GM23338 (cell line): ENCODE measurements around the gene CNP. TPM values are rescaled to one million over a fixed set of nuclear protein-coding genes. Genes with fewer than 3 reads are reported as not detected.
"Not testable (repeated sequence)": the region's sequence is repeated elsewhere in the genome, so short reads cannot be mapped to it uniquely, and the experiment has no call there.

ENCODE experiments used
- ATAC-seq: fragments of 200-7000 bp; cut with Tn5 transposase; 3 replicates; pipeline ENCODE4 v1.9.1; 2020
- DNase-seq: peaks from one replicate; pipeline ENCODE4 v3.0.0-alpha.2; 2015; ENCODE audit warnings: low spot score
- H2AFZ ChIP-seq: fragments of 200-600 bp; sonication (generic); 2 replicates; pipeline ENCODE4 v1.8.0; 2016; ENCODE audit warnings: antibody characterized with exemption, mild to moderate bottlenecking, moderate library complexity
- H3F3A ChIP-seq: fragments of 200-600 bp; sonication (generic); replicated peaks from 2 replicates; pipeline ENCODE4 v1.8.0; 2017; ENCODE audit warnings: antibody characterized with exemption, mixed run types, low read depth
- H3K27ac ChIP-seq: fragments of 200-600 bp; sonication (generic); 2 replicates; pipeline ENCODE4 v1.6.1; 2016; ENCODE audit warnings: low read depth
- H3K27me3 ChIP-seq: fragments of 200-600 bp; sonication (generic); 2 replicates; pipeline ENCODE4 v1.8.0; 2016; ENCODE audit warnings: mild to moderate bottlenecking, mixed run types, moderate library complexity; ENCODE audit not compliant: insufficient read depth
- H3K36me3 ChIP-seq: fragments of 200-600 bp; sonication (generic); 2 replicates; pipeline ENCODE4 v1.8.0; 2016; ENCODE audit warnings: mild to moderate bottlenecking; ENCODE audit not compliant: insufficient read depth
- H3K4me1 ChIP-seq: fragments of 200-600 bp; sonication (generic); 2 replicates; pipeline ENCODE4 v1.8.0; 2016; ENCODE audit warnings: mild to moderate bottlenecking, moderate library complexity; ENCODE audit not compliant: insufficient read depth
- H3K4me2 ChIP-seq: fragments of 200-600 bp; sonication (generic); 2 replicates; pipeline ENCODE4 v1.7.1; 2017; ENCODE audit warnings: mixed run types
- H3K4me3 ChIP-seq: fragments of 200-600 bp; sonication (generic); 2 replicates; pipeline ENCODE4 v1.6.1; 2016; ENCODE audit warnings: mixed run types
- H3K79me2 ChIP-seq: fragments of 200-600 bp; sonication (generic); replicated peaks from 2 replicates; pipeline ENCODE4 v1.8.0; 2017; ENCODE audit warnings: mild to moderate bottlenecking; ENCODE audit not compliant: insufficient read depth
- H3K9me2 ChIP-seq: fragments of 200-600 bp; sonication (generic); 2 replicates; pipeline ENCODE4 v1.8.0; 2017; ENCODE audit not compliant: insufficient read depth
- H4K20me1 ChIP-seq: fragments of 200-600 bp; sonication (generic); replicated peaks from 2 replicates; pipeline ENCODE4 v1.8.0; 2017; ENCODE audit warnings: mild to moderate bottlenecking; ENCODE audit not compliant: insufficient read depth
- H3K27ac Mint-ChIP-seq: 2 replicates; pipeline ENCODE4 v1.8.0; 2020; ENCODE audit warnings: inconsistent platforms, mild to moderate bottlenecking, moderate library complexity, mixed read lengths
- H3K27me3 Mint-ChIP-seq: 3 replicates; pipeline ENCODE4 v1.8.0; 2022; ENCODE audit warnings: low read depth, mild to moderate bottlenecking, moderate library complexity, mixed read lengths, inconsistent platforms; ENCODE audit not compliant: insufficient read depth, poor library complexity
- H3K36me3 Mint-ChIP-seq: 3 replicates; pipeline ENCODE4 v1.8.0; 2021; ENCODE audit warnings: low read depth, mild to moderate bottlenecking, inconsistent platforms, moderate library complexity, mixed read lengths
- H3K4me1 Mint-ChIP-seq: 3 replicates; pipeline ENCODE4 v1.8.0; 2020; ENCODE audit warnings: mild to moderate bottlenecking, inconsistent platforms, mixed read lengths
- H3K4me3 Mint-ChIP-seq: 3 replicates; pipeline ENCODE4 v1.8.0; 2021; ENCODE audit warnings: moderate library complexity, mild to moderate bottlenecking, inconsistent platforms, mixed read lengths
- H3K9me3 Mint-ChIP-seq: 3 replicates; pipeline ENCODE4 v1.8.0; 2020; ENCODE audit warnings: moderate library complexity, mild to moderate bottlenecking, inconsistent platforms, mixed read lengths
- CTCF ChIP-seq, 2 experiments: fragments of 200-600 bp in 1 of 2; sonication (generic) in 1 of 2; conservative IDR thresholded peaks; 2 replicates each; pipeline versions ENCODE4 v1.5.1 to v1.6.1; 2016 to 2017; ENCODE audit warnings: antibody characterized with exemption in 2 of 2, low read depth in 2 of 2, mild to moderate bottlenecking in 2 of 2, moderate library complexity in 1 of 2
- EZH2 ChIP-seq: fragments of 200-600 bp; sonication (generic); IDR thresholded peaks from one replicate; pipeline ENCODE4 v1.8.0; 2017; ENCODE audit warnings: antibody characterized with exemption, mild to moderate bottlenecking, low read depth; ENCODE audit not compliant: unreplicated experiment
- NANOG ChIP-seq: IDR thresholded peaks from 2 replicates; pipeline ENCODE4 v1.6.1; 2016; ENCODE audit warnings: antibody characterized with exemption, borderline replicate concordance
- POLR2AphosphoS5 ChIP-seq: IDR thresholded peaks from 2 replicates; pipeline ENCODE4 v1.6.1; 2016; ENCODE audit warnings: antibody characterized with exemption, low read depth
- STAT1 ChIP-seq: IDR thresholded peaks from one replicate; pipeline ENCODE4 v1.6.1; 2016; ENCODE audit warnings: antibody characterized with exemption; ENCODE audit not compliant: unreplicated experiment
- ZNF114 ChIP-seq: fragments of 250-450 bp; sonication (Bioruptor Pico); IDR thresholded peaks from 2 replicates; pipeline ENCODE4 v1.5.0; 2020; ENCODE audit warnings: mild to moderate bottlenecking, moderate library complexity
- ZNF462 ChIP-seq: fragments of 250-450 bp; sonication (Bioruptor Pico); IDR thresholded peaks from 2 replicates; pipeline ENCODE4 v1.5.0; 2020; ENCODE audit warnings: mild to moderate bottlenecking, moderate library complexity
- polyA plus RNA-seq: library from polyadenylated mRNA; unstranded; fragments of >200 nt; fragmentation: Nextera tagmentation; extraction: Ambion mirVana; gene quantifications from 2 replicates; pipeline ENCODE4 v1.2.1, GENCODE V29; 2016
- total RNA-seq: library from RNA; depleted of rRNA; stranded (reverse); fragments of >200 nt; shearing (Covaris generic); gene quantifications from 2 replicates; pipeline ENCODE4 v1.2.3, GENCODE V29; 2014

The CNP gene
- total and polyA plus RNA-seq, 2 experiments from 2014 or later = 30.8 to 47.8 TPM

GRCh38 chr17:42005166-42005565, 38.6 kb downstream of the CNP start (continued):
- no peak for TF ChIP-seq ZNF462 (CRISPR knock-in tag)
- no peak for TF ChIP-seq NANOG
- TF ChIP-seq ZNF114 = no peak
- TF ChIP-seq EZH2 = no peak
- TF ChIP-seq POLR2AphosphoS5 = no peak
- no peak for TF ChIP-seq STAT1

- Histone ChIP-seq H3K79me2 (peaks cover 97% of the 10 kb centered on the region), H3K4me1 (peaks cover 31% of the 10 kb centered on the region), H3K9me2 (no peaks in the 10 kb centered on the region), H3K36me3 (no peaks in the 10 kb centered on the region), H3K27ac (peak overlapping the region; percentile 42; the same call in 1 of the 2 replicates), H3K4me3 (no peak overlapping the region), H4K20me1 (peaks cover 7% of the 10 kb centered on the region), H2AFZ (no peak overlapping the region), H3K4me2 (no peak overlapping the region), H3K27me3 (no peaks in the 10 kb centered on the region), H3F3A (peaks cover 4% of the 10 kb centered on the region; the same call in 1 of the 2 replicates)
- peak; percentile 32 for DNase-seq
- peaks cover 36% of the 10 kb centered on the region for H3K4me1 Mint-ChIP-seq
- TF ChIP-seq CTCF (conservative IDR thresholded peaks at IDR 0.05; ENCODE audit: low read depth in 2 of 2) = peak; percentile 22 to 38; a peak in 3 of 4 replicates
- no peak for TF ChIP-seq ZNF114
- H3K9me3 Mint-ChIP-seq = no peaks in the 10 kb centered on the region
- peaks cover 23% of the 10 kb centered on the region; the same call in 2 of the 3 replicates for H3K36me3 Mint-ChIP-seq
- ATAC-seq = 0 out of 3 replicates have a peak, but pooled peaks have one; percentile 6
- H3K27ac Mint-ChIP-seq = no peak overlapping the region
- H3K27me3 Mint-ChIP-seq = no peaks in the 10 kb centered on the region
- H3K4me3 Mint-ChIP-seq = no peak overlapping the region
Measured at GRCh38 chr17:42009170-42009569, 42.6 kb downstream of the CNP start.

GRCh38 chr17:42010266-42010680, 43.7 kb downstream of the CNP start:
- H3K4me3 Mint-ChIP-seq, H3K9me3 Mint-ChIP-seq: not testable (repeated sequence)
- H3K36me3 Mint-ChIP-seq = peaks cover 28% of the 10 kb centered on the region; the same call in 2 of the 3 replicates

More at GRCh38 chr17:42010266-42010680, 43.7 kb downstream of the CNP start:
- Mint-ChIP-seq H3K4me1 (peaks cover 36% of the 10 kb centered on the region), H3K27ac (peak overlapping the region; percentile 80; the same call in 1 of the 2 replicates)
- H3K27me3 Mint-ChIP-seq, H3K27me3 ChIP-seq, H3K9me2 ChIP-seq, H3F3A ChIP-seq, H4K20me1 ChIP-seq, H2AFZ ChIP-seq, H3K4me3 ChIP-seq, ATAC-seq, H3K4me2 ChIP-seq, DNase-seq, H3K36me3 ChIP-seq: not testable (repeated sequence)
- peaks cover 97% of the 10 kb centered on the region for H3K79me2 ChIP-seq
- H3K4me1 ChIP-seq = peaks cover 32% of the 10 kb centered on the region
- peak overlapping the region; percentile 67; the same call in 1 of the 2 replicates for H3K27ac ChIP-seq
